ENCODE measurements around the gene KNCN.

- TF ChIP-seq CTCF (IDR thresholded peaks at IDR 0.05) = no peak
- TF ChIP-seq POLR2AphosphoS5 (IDR thresholded peaks at IDR 0.05) = no peak
Measured at GRCh38 chr1:46512792-46513190, 38.7 kb downstream of the KNCN start.
